GM18907 (cell line): Measurements from ENCODE around the gene ADAM12.

Experiments used
- ATAC-seq: cut with Tn5 transposase; IDR thresholded peaks from one replicate; pipeline ENCODE4 v1.9.1; 2021; ENCODE audit warnings: mild to moderate bottlenecking, moderate library complexity; ENCODE audit not compliant: unreplicated experiment

The ADAM12 gene

GRCh38 chr10:126218778-126219649, 169.3 kb downstream of the ADAM12 start:
- no peak for ATAC-seq

- no peak for ATAC-seq
Measured at GRCh38 chr10:126218174-126218573, 170.1 kb downstream of the ADAM12 start.

DNA sequence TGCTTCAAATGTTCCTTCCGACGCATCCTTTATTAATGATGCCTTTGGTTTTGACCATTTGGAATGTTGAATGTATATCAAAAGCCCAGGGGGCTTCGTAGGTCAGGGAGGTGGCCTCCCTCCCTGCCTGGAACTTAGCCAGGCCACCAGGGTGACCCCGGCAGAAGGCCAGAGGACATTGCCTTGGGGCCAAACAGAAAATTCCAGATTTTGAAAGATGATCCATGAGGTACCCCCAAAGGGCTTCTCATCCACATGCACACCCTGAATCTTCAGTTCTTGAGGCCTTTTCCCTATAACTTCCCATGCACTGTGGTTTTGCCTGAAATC, 171.7 kb downstream of the ADAM12 start:
- ATAC-seq: no peak

- ATAC-seq: no peak
Measured at GRCh38 chr10:126215746-126216631, 172.3 kb downstream of the ADAM12 start.

- no peak for ATAC-seq
Measured at GRCh38 chr10:126214679-126215078, 173.6 kb downstream of the ADAM12 start.

GRCh38 chr10:126214021-126214420, 174.3 kb downstream of the ADAM12 start:
- ATAC-seq: no peak

GRCh38 chr10:126212738-126213137, 175.5 kb downstream of the ADAM12 start:
- ATAC-seq: no peak

GRCh38 chr10:126210051-126210651, 178.1 kb downstream of the ADAM12 start:
- ATAC-seq: no peak

DNA sequence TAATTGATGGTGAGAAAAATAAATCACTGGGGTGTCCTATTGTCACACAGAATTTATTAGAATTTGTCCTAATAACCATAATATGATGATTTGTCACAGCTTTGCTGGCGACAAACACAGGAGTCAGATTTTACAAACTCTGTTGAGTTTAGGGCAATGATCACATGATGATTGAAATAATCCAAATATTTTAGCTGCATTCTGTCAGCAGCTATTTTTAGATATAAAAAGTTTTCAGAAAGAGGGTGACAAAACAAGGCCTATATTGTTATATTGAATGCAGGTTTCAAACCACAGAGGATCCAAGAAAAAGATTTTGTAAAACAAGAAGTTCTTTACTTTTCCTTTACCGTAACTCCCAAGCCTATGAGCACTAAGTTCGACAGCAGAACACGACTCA, 178.8 kb downstream of the ADAM12 start:
- no peak for ATAC-seq

- no peak for ATAC-seq
Measured at GRCh38 chr10:126208726-126209302, 179.5 kb downstream of the ADAM12 start.

DNA sequence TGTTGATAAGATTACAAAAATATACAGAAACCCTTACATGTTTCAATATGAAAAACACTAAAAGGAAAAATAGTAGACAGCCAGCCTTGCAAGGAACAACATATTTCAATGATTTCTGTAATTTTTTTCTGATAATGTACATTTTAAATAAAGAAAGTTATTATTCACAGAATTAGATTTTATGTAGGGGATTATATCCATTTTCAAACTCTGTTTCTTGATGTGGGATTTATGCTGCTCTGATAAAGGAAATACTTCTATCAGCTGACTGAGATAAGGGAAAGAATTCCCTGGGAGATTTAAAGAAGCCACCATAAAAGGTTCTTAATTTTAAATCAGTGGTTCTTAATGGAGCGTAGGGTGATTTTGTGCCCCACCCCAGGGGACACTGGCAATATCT, 180.4 kb downstream of the ADAM12 start:
- no peak for ATAC-seq

DNA sequence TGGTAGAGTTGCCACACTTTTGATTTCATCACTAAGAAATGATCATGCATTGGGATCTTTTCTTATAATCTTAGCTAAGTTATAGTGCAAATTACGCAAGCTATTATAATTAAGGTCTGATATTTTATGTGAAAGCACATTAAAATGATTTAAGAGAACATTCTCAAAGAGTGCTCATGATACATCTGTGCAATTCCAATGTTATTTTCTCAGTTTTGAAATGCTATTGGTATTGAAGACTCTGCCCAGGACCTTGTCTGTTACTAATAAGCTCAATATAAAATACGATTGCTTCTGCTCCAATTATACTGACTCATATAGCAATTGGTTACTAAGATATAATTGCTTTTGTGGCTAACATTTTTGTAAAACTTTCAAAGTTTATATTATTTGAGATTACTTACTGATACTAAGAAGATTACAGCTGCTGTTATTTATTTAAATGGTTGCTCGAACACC, 180.9 kb downstream of the ADAM12 start:
- no peak for ATAC-seq

DNA sequence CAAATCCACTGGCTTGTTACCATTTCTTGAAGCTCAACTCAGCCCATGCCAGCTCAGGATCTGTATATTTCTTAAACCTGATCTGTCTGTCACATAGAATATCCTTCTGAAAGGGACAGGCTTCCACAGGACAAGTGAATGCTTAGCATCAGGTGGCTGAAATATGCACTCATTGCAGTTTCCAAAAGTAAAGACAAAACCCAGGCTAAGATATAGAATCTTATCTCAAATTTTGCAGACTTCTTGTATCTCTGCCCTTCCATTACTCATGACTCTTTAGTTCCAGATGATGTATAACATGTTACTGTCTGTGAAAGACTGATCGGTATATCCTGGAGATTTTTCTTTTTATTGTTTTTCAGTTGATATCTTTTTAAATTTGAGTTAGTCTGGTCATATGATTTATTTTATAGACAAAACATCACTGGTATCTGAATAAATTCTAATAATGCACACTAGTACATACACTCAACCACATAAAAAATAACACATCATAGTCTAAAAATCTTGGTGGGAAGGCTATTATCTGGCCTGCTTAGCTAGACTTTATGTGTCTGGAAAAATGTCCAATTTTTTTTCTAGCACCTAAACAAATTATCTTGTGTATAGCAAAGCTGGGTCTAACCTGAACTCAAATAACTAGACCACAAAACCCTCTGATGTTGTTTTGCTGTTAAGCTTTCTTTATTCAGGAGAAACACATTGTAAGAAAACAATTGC, 182.6 kb downstream of the ADAM12 start:
- ATAC-seq: no peak

- ATAC-seq: no peak
Measured at GRCh38 chr10:126204320-126204719, 184.0 kb downstream of the ADAM12 start.

- ATAC-seq: no peak
Measured at GRCh38 chr10:126203746-126204145, 184.5 kb downstream of the ADAM12 start.

GRCh38 chr10:126201603-126202002, 186.7 kb downstream of the ADAM12 start:
- ATAC-seq: no peak

GRCh38 chr10:126199221-126199998, 188.9 kb downstream of the ADAM12 start:
- ATAC-seq: no peak

- ATAC-seq: no peak
Measured at GRCh38 chr10:126198681-126199080, 189.6 kb downstream of the ADAM12 start.

DNA sequence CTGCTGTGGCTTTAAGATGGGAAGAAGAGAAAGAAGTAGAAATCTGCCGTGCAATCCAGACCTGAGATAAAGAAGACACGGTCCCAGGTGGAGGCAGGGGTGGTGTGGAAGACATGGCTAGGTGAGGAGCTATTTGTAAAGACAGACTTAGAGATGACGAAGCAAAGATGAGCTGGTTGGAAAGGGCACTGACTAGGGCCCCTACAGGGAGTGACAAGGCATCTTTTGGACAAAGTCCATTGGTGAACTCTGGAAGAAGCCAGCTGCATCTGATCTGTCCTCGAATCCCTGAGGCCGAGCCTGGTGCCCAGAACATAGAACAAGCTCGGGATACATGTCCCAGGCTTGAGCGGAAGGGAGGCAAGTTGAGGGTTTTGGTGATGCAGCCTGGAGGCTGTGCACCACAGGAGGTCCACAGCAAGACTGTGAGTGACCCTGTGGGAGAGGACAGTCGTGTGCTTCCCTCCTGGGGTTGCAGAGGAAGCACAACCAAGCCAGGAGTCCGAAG, 191.2 kb downstream of the ADAM12 start:
- no peak for ATAC-seq
